HepG2 (cell line): ENCODE measurements around the gene ATG4D. TPM values are rescaled to one million over a fixed set of nuclear protein-coding genes. Genes with fewer than 3 reads are reported as not detected.

Experiments used
- AKAP8 ChIP-seq: sonication (generic); formaldehyde crosslinking; IDR thresholded peaks from 2 replicates; pipeline ENCODE4 v1.5.1; 2020; ENCODE audit warnings: mild to moderate bottlenecking, missing genetic modification reagents
- CEBPZ ChIP-seq: IDR thresholded peaks from 2 replicates; pipeline ENCODE4 v1.6.1; 2012; ENCODE audit warnings: low read length, improper control_type of control experiment
- ELF3 ChIP-seq: IDR thresholded peaks from 2 replicates; pipeline ENCODE4 v1.6.1; 2016; ENCODE audit warnings: missing genetic modification reagents, missing compliant biosample characterization
- FOXA3 ChIP-seq: IDR thresholded peaks from 2 replicates; pipeline ENCODE4 v1.6.1; 2016; ENCODE audit warnings: missing genetic modification reagents, missing compliant biosample characterization
- HOXA5 ChIP-seq: sonication (generic); formaldehyde crosslinking; IDR thresholded peaks from 2 replicates; pipeline ENCODE4 v1.4.0; 2020; ENCODE audit warnings: missing genetic modification reagents
- JUND ChIP-seq: sonication (generic); formaldehyde crosslinking; IDR thresholded peaks from 2 replicates; pipeline ENCODE4 v1.8.0; 2022; ENCODE audit warnings: mild to moderate bottlenecking, missing genetic modification reagents
- MTF1 ChIP-seq: sonication (generic); formaldehyde crosslinking; IDR thresholded peaks from 2 replicates; pipeline ENCODE4 v1.5.0; 2020; ENCODE audit warnings: missing genetic modification reagents
- POLR2AphosphoS5 ChIP-seq: IDR thresholded peaks from 2 replicates; pipeline ENCODE4 v1.6.1; 2012; ENCODE audit warnings: low read depth, low read length
- SIX4 ChIP-seq: sonication (generic); formaldehyde crosslinking; IDR thresholded peaks from 2 replicates; pipeline ENCODE4 v1.4.0; 2020; ENCODE audit warnings: missing genetic modification reagents
- SMARCE1 ChIP-seq: fragments of 450-650 bp; IDR thresholded peaks from 2 replicates; pipeline ENCODE4 v1.6.1; 2017; ENCODE audit warnings: borderline replicate concordance
- SNAPC5 ChIP-seq: sonication (generic); formaldehyde crosslinking; IDR thresholded peaks from 2 replicates; pipeline ENCODE4 v1.8.1; 2023; ENCODE audit warnings: mild to moderate bottlenecking, missing genetic modification reagents, borderline replicate concordance
- SP5 ChIP-seq: IDR thresholded peaks from 2 replicates; pipeline ENCODE4 v1.6.1; 2016; ENCODE audit warnings: low read depth, borderline replicate concordance
- THAP11 ChIP-seq: IDR thresholded peaks from 2 replicates; pipeline ENCODE4 v1.6.1; 2016; ENCODE audit warnings: missing biosample characterization, missing genetic modification reagents
- ZEB1 ChIP-seq: IDR thresholded peaks from 2 replicates; pipeline ENCODE4 v1.6.1; 2012; ENCODE audit warnings: mild to moderate bottlenecking, low read depth, inconsistent platforms; ENCODE audit not compliant: insufficient replicate concordance
- ZNF430 ChIP-seq: sonication (generic); formaldehyde crosslinking; IDR thresholded peaks from 2 replicates; pipeline ENCODE4 v1.9.0; 2021; ENCODE audit warnings: mild to moderate bottlenecking, missing genetic modification reagents
- ZNF530 ChIP-seq: sonication (generic); formaldehyde crosslinking; IDR thresholded peaks from 2 replicates; pipeline ENCODE4 v1.5.0; 2020; ENCODE audit warnings: low read depth, mild to moderate bottlenecking, missing genetic modification reagents
- polyA plus RNA-seq, 8 experiments: library from polyadenylated mRNA; depleted of rRNA in 3 of 8; stranded (reverse) in 7 of 8; unstranded in 1 of 8; fragments of >200 nt; fragmentation: Illumina TruSeq in 4 of 8; extraction: Trizol in 4 of 8; gene quantifications; 2 replicates each; pipeline versions ENCODE4 v1.2.1 to v1.2.3, GENCODE V29; 2011 to 2016; ENCODE audit warnings: low read depth in 4 of 8, missing spikeins in 1 of 8, mixed read lengths in 1 of 8; ENCODE audit not compliant: insufficient read depth in 1 of 8
- total RNA-seq, 5 experiments: library from RNA; depleted of rRNA; stranded (reverse); fragments of >200 nt; fragmentation: Illumina TruSeq; extraction: Trizol; gene quantifications; 2 replicates each; pipeline ENCODE4 v1.2.3, GENCODE V29; 2016; ENCODE audit warnings: low read depth in 1 of 5
- TF ChIP-seq, protein P1 (sequence below): sonication (generic); formaldehyde crosslinking; IDR thresholded peaks from 2 replicates; pipeline ENCODE4 v1.5.0; 2020; ENCODE audit warnings: mild to moderate bottlenecking, missing genetic modification reagents
- TF ChIP-seq, protein P2 (sequence below): sonication (generic); formaldehyde crosslinking; IDR thresholded peaks from 2 replicates; pipeline ENCODE4 v1.5.0; 2020; ENCODE audit warnings: missing genetic modification reagents, mild to moderate bottlenecking, borderline replicate concordance
- TF ChIP-seq, protein P3 (sequence below): sonication (generic); formaldehyde crosslinking; IDR thresholded peaks from 2 replicates; pipeline ENCODE4 v1.5.1; 2020; ENCODE audit warnings: mild to moderate bottlenecking, missing genetic modification reagents, moderate library complexity

Gene ATG4D
- total and polyA plus RNA-seq, 2 of the 13 experiments (the other 11 are each of a cell fraction or from before 2014, with no cell fraction given) = 17.8 to 19.0 TPM

- TF ChIP-seq AKAP8 (CRISPR knock-in tag) (0 out of 2 replicates have a peak, but pooled peaks have one; percentile 6), SIX4 (CRISPR knock-in tag) (no peak), CEBPZ (no peak), ELF3 (CRISPR knock-in tag) (no peak), ZEB1 (peak; percentile 97), POLR2AphosphoS5 (peak; percentile 59), JUND (no peak), ZNF530 (CRISPR knock-in tag) (no peak), MTF1 (CRISPR knock-in tag) (no peak), ZNF430 (CRISPR knock-in tag) (0 out of 2 replicates have a peak, but pooled peaks have one; percentile 34), SP5 (CRISPR knock-in tag) (0 out of 2 replicates have a peak, but pooled peaks have one; percentile 42), HOXA5 (CRISPR knock-in tag) (peak; percentile 19; the same call in 1 of the 2 replicates), SNAPC5 (no peak), FOXA3 (CRISPR knock-in tag) (0 out of 2 replicates have a peak, but pooled peaks have one; percentile 14), THAP11 (CRISPR knock-in tag) (0 out of 2 replicates have a peak, but pooled peaks have one; percentile 14), SMARCE1 (no peak)
- TF ChIP-seq, protein P1, sequence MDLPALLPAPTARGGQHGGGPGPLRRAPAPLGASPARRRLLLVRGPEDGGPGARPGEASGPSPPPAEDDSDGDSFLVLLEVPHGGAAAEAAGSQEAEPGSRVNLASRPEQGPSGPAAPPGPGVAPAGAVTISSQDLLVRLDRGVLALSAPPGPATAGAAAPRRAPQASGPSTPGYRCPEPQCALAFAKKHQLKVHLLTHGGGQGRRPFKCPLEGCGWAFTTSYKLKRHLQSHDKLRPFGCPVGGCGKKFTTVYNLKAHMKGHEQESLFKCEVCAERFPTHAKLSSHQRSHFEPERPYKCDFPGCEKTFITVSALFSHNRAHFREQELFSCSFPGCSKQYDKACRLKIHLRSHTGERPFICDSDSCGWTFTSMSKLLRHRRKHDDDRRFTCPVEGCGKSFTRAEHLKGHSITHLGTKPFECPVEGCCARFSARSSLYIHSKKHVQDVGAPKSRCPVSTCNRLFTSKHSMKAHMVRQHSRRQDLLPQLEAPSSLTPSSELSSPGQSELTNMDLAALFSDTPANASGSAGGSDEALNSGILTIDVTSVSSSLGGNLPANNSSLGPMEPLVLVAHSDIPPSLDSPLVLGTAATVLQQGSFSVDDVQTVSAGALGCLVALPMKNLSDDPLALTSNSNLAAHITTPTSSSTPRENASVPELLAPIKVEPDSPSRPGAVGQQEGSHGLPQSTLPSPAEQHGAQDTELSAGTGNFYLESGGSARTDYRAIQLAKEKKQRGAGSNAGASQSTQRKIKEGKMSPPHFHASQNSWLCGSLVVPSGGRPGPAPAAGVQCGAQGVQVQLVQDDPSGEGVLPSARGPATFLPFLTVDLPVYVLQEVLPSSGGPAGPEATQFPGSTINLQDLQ (CRISPR knock-in tag) = no peak
- TF ChIP-seq, protein P2, sequence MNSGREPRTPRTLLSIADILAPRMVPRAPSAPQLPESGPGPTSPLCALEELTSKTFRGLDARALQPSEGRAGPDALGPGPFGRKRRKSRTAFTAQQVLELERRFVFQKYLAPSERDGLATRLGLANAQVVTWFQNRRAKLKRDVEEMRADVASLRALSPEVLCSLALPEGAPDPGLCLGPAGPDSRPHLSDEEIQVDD (CRISPR knock-in tag) = 0 out of 2 replicates have a peak, but pooled peaks have one; percentile 40
- TF ChIP-seq, protein P3, sequence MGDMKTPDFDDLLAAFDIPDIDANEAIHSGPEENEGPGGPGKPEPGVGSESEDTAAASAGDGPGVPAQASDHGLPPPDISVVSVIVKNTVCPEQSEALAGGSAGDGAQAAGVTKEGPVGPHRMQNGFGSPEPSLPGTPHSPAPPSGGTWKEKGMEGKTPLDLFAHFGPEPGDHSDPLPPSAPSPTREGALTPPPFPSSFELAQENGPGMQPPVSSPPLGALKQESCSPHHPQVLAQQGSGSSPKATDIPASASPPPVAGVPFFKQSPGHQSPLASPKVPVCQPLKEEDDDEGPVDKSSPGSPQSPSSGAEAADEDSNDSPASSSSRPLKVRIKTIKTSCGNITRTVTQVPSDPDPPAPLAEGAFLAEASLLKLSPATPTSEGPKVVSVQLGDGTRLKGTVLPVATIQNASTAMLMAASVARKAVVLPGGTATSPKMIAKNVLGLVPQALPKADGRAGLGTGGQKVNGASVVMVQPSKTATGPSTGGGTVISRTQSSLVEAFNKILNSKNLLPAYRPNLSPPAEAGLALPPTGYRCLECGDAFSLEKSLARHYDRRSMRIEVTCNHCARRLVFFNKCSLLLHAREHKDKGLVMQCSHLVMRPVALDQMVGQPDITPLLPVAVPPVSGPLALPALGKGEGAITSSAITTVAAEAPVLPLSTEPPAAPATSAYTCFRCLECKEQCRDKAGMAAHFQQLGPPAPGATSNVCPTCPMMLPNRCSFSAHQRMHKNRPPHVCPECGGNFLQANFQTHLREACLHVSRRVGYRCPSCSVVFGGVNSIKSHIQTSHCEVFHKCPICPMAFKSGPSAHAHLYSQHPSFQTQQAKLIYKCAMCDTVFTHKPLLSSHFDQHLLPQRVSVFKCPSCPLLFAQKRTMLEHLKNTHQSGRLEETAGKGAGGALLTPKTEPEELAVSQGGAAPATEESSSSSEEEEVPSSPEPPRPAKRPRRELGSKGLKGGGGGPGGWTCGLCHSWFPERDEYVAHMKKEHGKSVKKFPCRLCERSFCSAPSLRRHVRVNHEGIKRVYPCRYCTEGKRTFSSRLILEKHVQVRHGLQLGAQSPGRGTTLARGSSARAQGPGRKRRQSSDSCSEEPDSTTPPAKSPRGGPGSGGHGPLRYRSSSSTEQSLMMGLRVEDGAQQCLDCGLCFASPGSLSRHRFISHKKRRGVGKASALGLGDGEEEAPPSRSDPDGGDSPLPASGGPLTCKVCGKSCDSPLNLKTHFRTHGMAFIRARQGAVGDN (CRISPR knock-in tag) = peak; percentile 35; the same call in 1 of the 2 replicates
Measured at GRCh38 chr19:10543420-10544241, at the start of gene ATG4D (continued).
